ENCODE data around the gene RLN3. TPM values are rescaled to one million over a fixed set of nuclear protein-coding genes. Genes with fewer than 3 reads are reported as not detected.
A peak's percentile ranks its signal among the peaks of the same experiment; 100 is the strongest.

Gene RLN3
- total RNA-seq, 4 donors from 2014 or later: not detected

GRCh38 chr19:13995017-13995728 is 32.8 kb upstream of the RLN3 start:
- Histone ChIP-seq H3K27ac (peak overlapping the region in 2 of 4 donors; percentile 41 to 50), H3K4me1 (peaks cover 4 to 18% (median 8%) of the 10 kb centered on the region in 3 donors), H3K27me3 (no peaks in the 10 kb centered on the region), H3K4me3 (no peak overlapping the region), H3K9me3 (peaks cover 0 to 11% (median 6%) of the 10 kb centered on the region in 3 donors), H3K36me3 (peaks cover 0 to 75% (median 9%) of the 10 kb centered on the region in 3 donors)
- 72 to 100% methylated on average over 2 to 8 of the region's 13 CpGs for WGBS, 2 donors
- TF ChIP-seq POLR2A (IDR thresholded peaks at IDR 0.05) (no peak), CTCF (IDR thresholded peaks at IDR 0.05) (no peak)
- no peak for DNase-seq
- intact Hi-C loops (cut with DNase I): no loop called here

GRCh38 chr19:13995878-13996765 is 31.8 kb upstream of the RLN3 start:
- no peak for TF ChIP-seq CTCF (IDR thresholded peaks at IDR 0.05)
- TF ChIP-seq POLR2A (IDR thresholded peaks at IDR 0.05): no peak
- H3K4me1 ChIP-seq: peaks cover 4 to 28% (median 8%) of the 10 kb centered on the region in 3 donors
- peaks cover 0 to 11% (median 6%) of the 10 kb centered on the region in 3 donors for H3K9me3 ChIP-seq
- H3K27me3 ChIP-seq: no peaks in the 10 kb centered on the region
- peak overlapping the region in 3 of 4 donors; percentile 3 to 50 (median 5) for H3K27ac ChIP-seq
- no peak for DNase-seq
- no peak overlapping the region for H3K4me3 ChIP-seq
- whole genome bisulfite sequencing, 2 donors: 82 to 89% methylated on average over 10 to 11 of the region's 14 CpGs
- peaks cover 0 to 67% (median 9%) of the 10 kb centered on the region in 3 donors for H3K36me3 ChIP-seq
- intact Hi-C loops (cut with DNase I): no loop called here

GRCh38 chr19:13996928-13997630 is 30.9 kb upstream of the RLN3 start:
- Histone ChIP-seq H3K36me3 (peaks cover 0 to 58% (median 2%) of the 10 kb centered on the region in 3 donors), H3K27ac (no peak overlapping the region), H3K4me1 (peaks cover 4 to 37% (median 8%) of the 10 kb centered on the region in 3 donors), H3K4me3 (no peak overlapping the region), H3K9me3 (peaks cover 0 to 11% (median 6%) of the 10 kb centered on the region in 3 donors), H3K27me3 (no peaks in the 10 kb centered on the region)
- no peak for DNase-seq
- intact Hi-C loops (cut with DNase I): no loop called here
- no peak for TF ChIP-seq CTCF (IDR thresholded peaks at IDR 0.05)
- TF ChIP-seq POLR2A (IDR thresholded peaks at IDR 0.05): no peak
- WGBS, 2 donors: 80 to 98% methylated on average over 12 to 18 of the region's 22 CpGs

- H3K27me3 ChIP-seq: no peaks in the 10 kb centered on the region
- intact Hi-C loops (cut with DNase I): no loop called here
- H3K9me3 ChIP-seq: peaks cover 0 to 11% (median 6%) of the 10 kb centered on the region in 3 donors
- peaks cover 5 to 42% (median 14%) of the 10 kb centered on the region in 3 donors for H3K4me1 ChIP-seq
- H3K4me3 ChIP-seq: no peak overlapping the region
- no peak for DNase-seq
- no peak for TF ChIP-seq POLR2A (IDR thresholded peaks at IDR 0.05)
- no peak for TF ChIP-seq CTCF (IDR thresholded peaks at IDR 0.05)
- H3K27ac ChIP-seq: no peak overlapping the region
- H3K36me3 ChIP-seq: peaks cover 0 to 52% (median 0%) of the 10 kb centered on the region in 3 donors
- 96 to 100% methylated on average over 2 to 5 of the region's 6 CpGs for WGBS, 2 donors
Observed at GRCh38 chr19:13997631-13997962, 30.4 kb upstream of the RLN3 start.

Data from esophagus squamous epithelium (tissue), 5 donors.